Choroid plexus epithelial cell (primary cell): ENCODE data around the gene MTFP1.

ENCODE experiments used
- DNase-seq: peaks from one replicate; pipeline ENCODE4 v3.0.0-alpha.2; 2010; ENCODE audit warnings: low read depth
- H3K4me3 ChIP-seq: 2 replicates; pipeline ENCODE4 v1.5.1; 2011; ENCODE audit warnings: low read depth, mild to moderate bottlenecking, control low read depth, low read length, moderate library complexity
- TF ChIP-seq, protein P1 (sequence below): conservative IDR thresholded peaks from 2 replicates; pipeline ENCODE4 v1.5.1; 2011; ENCODE audit warnings: low read depth, mild to moderate bottlenecking, control low read depth, inconsistent platforms, low read length, moderate library complexity

MTFP1 gene

DNA sequence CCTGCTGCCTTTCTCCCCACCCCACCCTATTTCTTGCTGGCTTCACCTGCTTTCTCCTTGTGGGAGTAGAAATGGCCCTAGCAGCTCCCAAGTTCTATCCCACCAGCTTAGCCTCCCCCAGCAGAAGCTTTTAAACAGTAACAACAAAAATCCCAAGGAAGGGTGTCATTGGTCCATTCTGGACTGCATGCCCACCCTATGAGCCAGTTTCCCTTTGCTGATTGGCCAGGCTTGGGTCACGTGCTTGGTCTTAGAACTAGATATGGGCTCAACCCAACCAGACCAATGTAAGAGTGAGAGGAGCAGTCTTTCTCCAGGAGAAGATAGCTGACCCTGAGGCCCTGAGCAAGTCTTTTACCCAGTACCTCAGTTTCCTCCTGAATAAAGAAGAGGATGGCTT, 2.3 kb downstream of the MTFP1 start:
- peak; percentile 16 for DNase-seq
- TF ChIP-seq, protein P1, sequence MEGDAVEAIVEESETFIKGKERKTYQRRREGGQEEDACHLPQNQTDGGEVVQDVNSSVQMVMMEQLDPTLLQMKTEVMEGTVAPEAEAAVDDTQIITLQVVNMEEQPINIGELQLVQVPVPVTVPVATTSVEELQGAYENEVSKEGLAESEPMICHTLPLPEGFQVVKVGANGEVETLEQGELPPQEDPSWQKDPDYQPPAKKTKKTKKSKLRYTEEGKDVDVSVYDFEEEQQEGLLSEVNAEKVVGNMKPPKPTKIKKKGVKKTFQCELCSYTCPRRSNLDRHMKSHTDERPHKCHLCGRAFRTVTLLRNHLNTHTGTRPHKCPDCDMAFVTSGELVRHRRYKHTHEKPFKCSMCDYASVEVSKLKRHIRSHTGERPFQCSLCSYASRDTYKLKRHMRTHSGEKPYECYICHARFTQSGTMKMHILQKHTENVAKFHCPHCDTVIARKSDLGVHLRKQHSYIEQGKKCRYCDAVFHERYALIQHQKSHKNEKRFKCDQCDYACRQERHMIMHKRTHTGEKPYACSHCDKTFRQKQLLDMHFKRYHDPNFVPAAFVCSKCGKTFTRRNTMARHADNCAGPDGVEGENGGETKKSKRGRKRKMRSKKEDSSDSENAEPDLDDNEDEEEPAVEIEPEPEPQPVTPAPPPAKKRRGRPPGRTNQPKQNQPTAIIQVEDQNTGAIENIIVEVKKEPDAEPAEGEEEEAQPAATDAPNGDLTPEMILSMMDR, result no peak
- no peak overlapping the region for H3K4me3 ChIP-seq

DNA sequence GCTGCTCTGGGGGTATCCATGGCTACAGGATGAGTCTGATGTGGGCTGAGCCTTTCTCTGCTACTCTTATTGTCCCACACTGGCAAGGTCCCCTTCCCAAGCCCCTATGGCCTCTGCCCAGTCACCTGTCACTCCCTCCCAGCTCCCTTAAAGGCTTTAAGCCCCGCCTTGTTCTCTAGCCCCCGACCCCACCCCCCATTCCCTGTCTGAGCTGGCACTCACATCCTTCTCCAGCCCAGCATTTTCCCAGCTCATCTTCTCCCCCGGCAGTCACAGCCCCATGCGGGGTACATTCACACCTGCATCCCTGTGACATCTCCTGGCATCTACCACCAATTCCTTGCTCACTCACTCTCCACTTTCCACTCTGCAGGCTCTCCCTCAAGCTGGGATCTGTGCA, 4.3 kb downstream of the MTFP1 start:
- no peak overlapping the region for H3K4me3 ChIP-seq
- TF ChIP-seq, protein P1, result no peak
- no peak for DNase-seq

DNA sequence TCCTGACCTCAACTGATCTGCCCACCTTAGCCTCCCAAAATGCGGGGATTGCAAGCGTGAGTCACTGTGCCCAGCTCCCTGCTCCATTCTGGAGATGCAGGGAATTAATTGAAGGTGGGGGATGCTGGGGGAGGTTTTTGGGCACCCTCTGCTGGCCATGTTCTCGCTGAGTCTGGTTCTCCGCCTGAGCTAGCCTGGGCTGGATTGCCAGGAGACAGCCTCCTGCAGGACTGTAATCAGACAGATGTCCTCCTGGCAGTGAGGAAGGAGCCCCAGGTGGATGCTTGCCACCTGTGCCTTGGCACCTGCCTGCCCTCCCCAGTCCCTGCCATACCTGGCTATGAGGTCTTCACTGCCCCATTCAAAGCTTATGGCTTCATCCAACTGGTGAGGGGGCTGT, 5.4 kb downstream of the MTFP1 start:
- no peak for DNase-seq
- H3K4me3 ChIP-seq, result no peak overlapping the region
- TF ChIP-seq, protein P1, result peak; percentile 14

DNA sequence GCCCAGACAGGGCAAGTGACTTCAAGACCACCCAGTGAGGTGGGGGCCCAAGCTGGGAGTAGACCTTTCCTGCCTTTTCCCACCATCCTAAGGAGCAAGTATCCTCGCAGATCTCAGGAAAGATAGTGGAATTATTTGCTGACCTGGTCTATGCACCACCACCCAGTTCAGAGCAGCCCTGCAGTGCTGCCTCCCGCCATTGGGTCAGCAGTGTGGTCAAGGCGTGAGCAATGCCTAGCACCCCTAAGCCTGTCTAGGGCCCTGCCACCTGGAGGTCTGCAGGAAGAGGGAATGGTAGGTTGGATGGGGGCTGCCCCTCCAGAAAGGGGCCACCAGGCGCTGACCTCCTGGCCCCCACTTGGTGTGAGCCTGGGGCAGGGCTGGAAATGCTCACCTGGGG, 6.5 kb downstream of the MTFP1 start:
- no peak for DNase-seq
- no peak overlapping the region for H3K4me3 ChIP-seq
- TF ChIP-seq, protein P1, result no peak

DNA sequence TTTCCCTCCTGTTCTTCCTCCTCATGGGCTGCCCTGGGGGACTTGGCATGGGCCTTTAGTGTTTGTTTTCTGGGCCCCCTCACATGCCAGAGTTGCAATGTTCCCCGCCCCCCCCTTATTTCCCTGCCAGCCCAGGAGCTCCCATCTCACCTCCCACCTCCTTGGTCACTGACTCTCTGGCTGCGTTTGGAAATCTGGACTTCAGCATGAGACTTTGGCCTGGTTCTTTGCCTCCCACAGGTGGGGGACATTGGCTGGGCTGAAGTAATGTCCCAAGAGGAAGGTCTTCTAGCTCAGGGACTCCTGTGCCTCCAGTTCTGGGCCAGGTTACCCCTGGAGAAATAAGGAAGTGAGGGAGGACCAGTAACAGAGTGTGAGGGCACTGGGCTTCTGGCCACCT, 7.0 kb downstream of the MTFP1 start:
- no peak for DNase-seq
- TF ChIP-seq, protein P1, result no peak
- no peak overlapping the region for H3K4me3 ChIP-seq

DNA sequence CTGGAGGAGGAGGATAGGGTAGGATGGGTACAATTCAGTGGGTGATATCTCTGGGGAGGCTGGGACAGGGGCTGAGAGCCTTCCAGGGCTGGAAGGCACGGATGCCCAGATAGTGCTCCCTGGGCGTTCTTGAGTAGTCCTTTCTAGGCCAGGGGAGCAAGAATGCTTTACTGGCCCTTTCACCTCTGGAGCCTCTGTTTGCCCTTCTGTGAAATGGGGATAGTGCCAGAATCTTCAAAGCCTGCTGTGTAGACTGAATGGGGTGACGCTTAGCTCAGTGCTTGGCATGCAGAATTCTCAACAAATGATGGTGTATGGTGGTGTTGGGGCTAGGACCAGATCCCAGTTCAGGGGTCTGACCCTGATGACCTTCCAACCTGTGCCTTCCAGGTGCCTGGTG, 7.7 kb downstream of the MTFP1 start:
- no peak for DNase-seq
- no peak overlapping the region for H3K4me3 ChIP-seq
- TF ChIP-seq, protein P1, result no peak

DNA sequence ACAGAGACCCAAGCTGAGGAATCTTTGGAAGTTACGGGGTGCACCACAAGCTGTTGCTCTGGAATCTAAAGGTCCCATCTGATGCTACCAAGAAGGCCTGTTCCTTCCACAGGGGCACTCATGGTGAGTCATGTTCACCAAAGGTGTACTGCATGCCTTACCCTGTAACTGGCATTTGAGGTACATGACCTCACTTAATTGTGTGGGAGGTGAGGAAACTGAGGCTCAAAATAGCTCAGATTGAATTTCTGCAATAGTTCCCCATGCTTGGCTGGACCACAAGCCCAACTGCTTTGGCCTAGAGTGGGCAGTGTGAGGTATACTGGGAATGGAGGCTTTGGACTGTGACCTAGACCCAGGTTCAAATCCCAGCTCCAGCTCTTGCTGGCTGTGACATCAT, 8.2 kb downstream of the MTFP1 start:
- TF ChIP-seq, protein P1, result no peak
- no peak overlapping the region for H3K4me3 ChIP-seq

More for the DNA sequence above, 8.2 kb downstream of the MTFP1 start:
- no peak for DNase-seq
